CD4-positive, alpha-beta T cell treated with Interleukin-6 for 4 hours (primary cell): ENCODE data around the gene EFCAB6.

Experiments used
- DNase-seq: peaks from one replicate; pipeline ENCODE4 v3.0.0-alpha.2; 2020; ENCODE audit warnings: mixed read lengths

The EFCAB6 gene

DNA sequence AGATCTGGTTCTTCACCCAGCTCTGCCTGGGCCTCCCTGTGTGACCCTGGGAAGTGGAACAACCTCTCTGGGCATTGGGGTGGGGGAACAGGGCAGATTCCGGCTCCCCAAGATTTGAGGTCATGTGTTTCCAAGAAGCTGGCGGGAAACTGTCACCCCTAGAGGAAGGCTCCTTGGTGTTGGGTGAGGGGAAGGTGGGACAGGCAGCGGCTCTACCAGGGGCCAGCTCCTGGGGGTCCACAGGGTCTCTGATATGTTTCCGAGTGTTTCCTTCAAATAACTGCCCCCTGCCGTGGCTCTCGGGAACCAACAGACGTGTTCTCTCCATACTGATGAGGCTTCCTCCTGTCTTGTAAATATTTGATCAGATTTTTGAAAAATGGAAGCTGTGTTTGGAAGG lies 321.8 kb downstream of the EFCAB6 start:
- DNase-seq = no peak

DNA sequence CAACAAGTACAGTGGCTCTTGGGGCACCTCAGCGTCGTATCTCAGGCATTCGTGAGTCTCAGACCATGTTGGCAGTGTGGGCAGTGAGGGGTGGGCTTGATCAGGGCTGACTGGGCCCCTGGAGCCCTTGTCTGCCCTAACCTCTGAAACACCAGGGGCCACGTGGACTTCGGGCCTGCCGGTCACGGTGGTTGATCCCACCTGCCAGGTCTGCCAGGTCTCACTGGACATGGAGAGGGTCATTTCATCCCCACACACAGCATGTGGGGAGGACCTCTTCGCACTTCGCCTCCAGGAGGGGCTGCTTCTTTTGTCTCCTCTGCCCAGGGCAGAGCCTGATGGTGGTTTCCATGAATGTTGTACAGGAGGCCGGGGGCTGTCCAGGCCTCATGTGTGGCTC lies 323.2 kb downstream of the EFCAB6 start:
- DNase-seq = no peak

DNA sequence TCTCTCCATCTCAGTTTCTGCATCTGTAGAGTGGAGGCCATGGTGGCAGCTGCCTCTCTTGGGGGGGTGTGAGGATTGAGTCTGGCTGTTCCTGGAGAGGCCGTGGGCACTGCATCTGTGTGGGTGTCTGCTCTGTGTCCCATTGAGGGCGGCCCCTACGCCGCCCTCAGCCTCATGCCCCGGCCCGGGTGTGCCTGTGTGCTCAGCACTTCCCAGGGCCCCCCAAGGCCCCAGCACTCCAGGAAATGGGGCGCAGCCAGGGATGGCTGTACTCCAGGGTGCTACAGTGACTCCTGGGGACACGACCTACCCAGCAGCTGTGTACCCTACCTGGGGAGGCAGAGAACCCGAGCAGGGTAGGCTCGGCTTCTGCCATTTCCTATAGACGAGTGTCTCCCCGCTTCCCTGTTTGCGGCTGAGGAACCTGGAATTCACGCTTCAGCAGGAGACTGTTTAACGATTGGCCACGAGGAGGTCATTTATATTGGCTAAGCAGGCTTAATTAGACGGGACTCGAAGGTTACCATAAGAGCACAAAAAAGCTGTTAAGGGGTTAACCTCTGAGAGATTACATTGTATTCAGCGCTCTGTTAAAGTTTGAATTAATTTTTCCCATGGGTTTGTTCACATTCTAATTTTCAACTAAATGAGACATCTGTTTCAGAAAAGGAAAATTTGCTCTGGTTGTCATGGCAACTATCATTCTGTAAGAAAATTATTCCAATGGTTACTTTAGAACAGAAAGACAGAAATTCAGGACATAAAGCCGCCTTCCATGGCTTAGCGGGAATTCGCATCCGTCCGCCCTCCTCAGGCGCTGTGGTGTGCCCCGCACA lies 323.9 kb downstream of the EFCAB6 start:
- DNase-seq = no peak

DNA sequence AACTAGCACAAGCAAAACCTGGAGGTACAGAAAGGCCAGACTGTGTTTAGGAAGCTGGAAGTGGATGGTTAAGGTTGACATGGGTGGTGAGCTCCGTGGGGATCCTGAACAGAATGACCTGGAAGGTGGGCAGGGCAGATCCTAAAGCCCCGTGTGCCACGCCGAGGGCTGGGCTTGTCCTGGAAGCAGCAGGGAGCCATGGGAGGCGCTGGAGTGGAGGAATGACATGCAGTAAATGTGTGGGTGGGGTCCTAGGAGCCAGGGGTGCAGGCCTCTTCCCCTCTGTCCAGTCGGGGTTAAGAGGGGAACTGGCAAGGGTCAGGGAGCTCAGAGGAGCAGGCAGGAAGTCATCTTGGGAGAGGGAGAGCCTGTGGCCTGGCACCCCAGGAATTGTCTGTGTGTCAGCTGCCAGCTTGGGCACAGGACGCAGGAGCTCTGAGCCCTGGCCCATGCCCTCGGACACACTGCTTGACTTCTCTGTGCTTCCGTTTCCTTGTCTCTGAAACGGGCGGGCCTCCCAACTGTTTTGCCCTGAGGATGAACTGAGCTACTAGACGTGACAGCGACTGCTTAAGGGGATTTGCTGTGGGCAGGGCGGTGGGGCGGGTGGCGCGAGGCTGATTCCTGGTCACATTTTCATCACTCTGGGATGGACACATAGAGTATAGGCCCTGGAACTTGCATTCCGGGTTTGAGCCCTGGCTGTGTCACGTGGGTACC lies 324.6 kb downstream of the EFCAB6 start:
- DNase-seq = no peak

- DNase-seq = no peak
Observed at GRCh38 chr22:43485502-43486089, 326.5 kb downstream of the EFCAB6 start.

- no peak for DNase-seq
Observed at GRCh38 chr22:43484227-43484626, 327.9 kb downstream of the EFCAB6 start.

- DNase-seq = no peak
Observed at GRCh38 chr22:43483669-43484068, 328.4 kb downstream of the EFCAB6 start.

- no peak for DNase-seq
Observed at GRCh38 chr22:43483266-43483665, 328.8 kb downstream of the EFCAB6 start.

DNA sequence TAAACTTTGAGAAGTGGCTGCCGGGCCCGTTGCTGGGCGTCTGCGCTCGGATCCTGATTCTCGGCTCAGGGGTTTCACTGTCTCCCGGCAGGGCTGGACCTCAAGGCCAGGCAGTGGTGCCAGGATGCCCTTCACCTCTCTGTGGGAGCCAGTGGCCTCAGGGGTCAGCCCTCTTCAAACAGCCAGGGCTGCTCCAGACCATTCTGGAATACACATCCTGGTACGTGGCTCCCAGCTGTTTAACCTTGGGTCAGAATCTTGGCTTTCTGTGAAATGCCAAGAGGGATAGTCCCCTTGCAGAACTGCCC lies 329.8 kb downstream of the EFCAB6 start:
- no peak for DNase-seq

- DNase-seq = peak; percentile 26
Observed at GRCh38 chr22:43481568-43482317, 330.4 kb downstream of the EFCAB6 start.

GRCh38 chr22:43479962-43480361 lies 332.1 kb downstream of the EFCAB6 start:
- DNase-seq = no peak

GRCh38 chr22:43479301-43479950 lies 332.7 kb downstream of the EFCAB6 start:
- DNase-seq = no peak
